NCI-H345 treated with DMSO at 0.1 percent for 48 hours (cell line): ENCODE data around the gene FHIT.
"Not testable (repeated sequence)": the region's sequence is repeated elsewhere in the genome, so short reads cannot be mapped to it uniquely, and the experiment has no call there.

ENCODE experiments used
- DNase-seq: peaks from one replicate; lab custom pipeline; 2025; ENCODE audit not compliant: unreplicated experiment; lab: John Stamatoyannopoulos, UW

Gene FHIT

DNA sequence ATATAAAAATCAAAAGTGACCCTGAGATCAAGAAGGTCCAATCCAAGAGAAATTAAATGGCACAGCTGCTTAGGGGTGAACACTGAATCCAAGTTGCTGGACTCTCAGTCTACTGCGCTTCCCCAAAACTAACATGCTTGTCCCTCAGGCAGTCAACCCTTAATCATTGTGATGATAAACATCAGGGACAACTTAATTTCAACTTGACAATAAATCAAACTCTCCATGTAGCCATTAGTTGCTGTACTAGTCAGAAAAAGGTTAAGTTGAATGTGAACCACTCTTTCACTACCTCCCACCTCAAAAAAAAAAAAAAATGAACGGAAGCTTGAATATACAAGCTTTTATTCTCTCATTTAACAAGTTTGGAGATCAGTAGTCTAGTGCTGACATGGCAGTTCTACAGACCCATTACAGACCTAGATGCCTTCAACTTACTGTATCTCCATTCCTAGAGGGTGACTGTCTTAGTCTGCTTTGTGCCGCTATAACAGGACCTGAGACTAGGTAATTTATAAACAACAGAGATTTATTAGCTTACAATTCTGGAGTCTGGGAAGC is 185.7 kb downstream of the FHIT start:
- DNase-seq, result no peak

DNA sequence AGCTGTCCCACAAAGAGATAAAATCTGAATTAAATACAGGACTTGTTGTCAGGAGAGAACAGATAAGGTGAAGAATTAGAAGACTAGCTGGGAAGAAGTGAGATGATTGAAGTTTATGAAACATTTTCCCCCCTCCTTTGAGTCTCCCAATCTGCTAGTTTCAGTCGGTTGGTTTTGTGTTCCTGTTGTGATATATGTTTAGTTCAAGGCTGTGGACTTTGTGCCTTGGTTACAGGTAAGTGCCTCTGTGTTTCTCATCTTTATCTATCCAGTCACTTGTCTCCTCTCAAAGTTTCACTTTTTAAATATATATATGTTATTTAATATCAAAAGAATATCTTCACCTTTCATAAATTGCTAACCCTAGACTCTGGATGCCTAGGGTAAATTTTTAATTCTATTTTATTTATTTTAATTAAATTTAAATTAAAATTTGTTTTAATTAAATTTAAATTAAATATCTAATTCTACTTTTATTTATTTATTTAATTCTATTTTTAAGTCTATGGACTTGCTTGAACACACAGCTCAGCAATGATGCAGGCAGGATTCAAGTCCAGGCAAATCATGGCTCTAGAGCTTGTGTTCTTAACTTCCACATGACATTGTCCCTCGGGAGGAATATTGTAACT is 190.0 kb downstream of the FHIT start:
- DNase-seq, result no peak

GRCh38 chr3:61060411-61060861 is 190.8 kb downstream of the FHIT start:
- DNase-seq, result no peak

- DNase-seq, result no peak
These were observed 192.4 kb downstream of the FHIT start for GRCh38 chr3:61058836-61059235.

DNA sequence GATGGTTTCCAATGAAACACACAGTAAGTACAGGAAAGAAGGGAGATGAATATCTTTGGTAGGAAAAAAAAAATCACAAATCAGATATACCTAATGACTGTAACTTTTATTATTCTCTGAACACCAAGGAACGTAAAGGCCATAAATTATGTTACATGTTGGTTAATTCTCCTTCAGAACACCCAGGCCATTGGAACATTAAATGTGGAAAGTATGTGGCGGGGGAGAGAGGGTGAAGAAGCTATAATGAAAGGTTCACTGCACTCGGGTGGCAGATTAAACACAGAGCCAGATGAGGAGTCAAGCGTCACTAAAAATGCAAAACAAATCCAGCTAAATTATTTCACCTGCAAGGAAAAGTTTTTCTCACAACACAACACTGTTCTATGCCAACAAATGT is 193.8 kb downstream of the FHIT start:
- no peak for DNase-seq

- DNase-seq, result no peak
These were observed 195.8 kb downstream of the FHIT start for GRCh38 chr3:61055447-61055846.

GRCh38 chr3:61053781-61054496 is 197.3 kb downstream of the FHIT start:
- no peak for DNase-seq

DNA sequence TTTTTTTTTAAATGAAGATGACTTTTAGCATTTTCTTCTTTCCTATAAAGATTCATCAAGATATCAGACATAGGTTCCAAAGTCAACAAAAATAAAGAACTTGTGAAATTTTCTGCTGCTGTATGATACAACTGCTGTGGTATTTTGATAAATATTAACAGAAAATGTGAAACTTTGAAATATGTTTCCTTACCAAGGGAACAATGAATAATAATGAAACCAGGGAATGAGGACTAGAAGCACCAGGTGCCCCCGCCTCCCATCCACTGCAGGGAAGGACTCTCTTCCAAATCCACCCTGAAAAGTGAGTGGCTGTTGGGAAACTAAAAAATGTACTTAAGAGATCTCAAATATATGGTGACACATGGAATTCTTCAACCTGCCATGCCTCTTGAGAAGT is 198.4 kb downstream of the FHIT start:
- DNase-seq, result no peak

DNA sequence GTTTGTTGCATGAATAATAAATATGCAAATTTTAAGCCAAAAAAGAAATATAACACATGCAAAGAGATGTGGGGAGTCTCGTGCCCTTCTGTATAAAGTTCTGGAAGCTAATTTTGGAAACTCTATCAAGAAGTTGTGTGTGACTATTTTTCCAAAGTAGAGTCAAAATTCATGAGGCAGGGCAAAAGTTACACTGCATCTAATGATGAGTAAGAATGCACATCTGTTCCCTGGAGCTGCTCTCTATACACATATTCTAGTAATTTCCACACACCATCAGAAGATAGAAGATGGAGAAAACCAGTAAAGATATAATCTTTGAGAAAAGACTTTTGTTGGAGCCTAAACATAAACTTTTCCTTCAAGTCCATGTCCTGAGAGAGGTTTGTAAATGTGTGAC is 199.6 kb downstream of the FHIT start:
- DNase-seq, result no peak

DNA sequence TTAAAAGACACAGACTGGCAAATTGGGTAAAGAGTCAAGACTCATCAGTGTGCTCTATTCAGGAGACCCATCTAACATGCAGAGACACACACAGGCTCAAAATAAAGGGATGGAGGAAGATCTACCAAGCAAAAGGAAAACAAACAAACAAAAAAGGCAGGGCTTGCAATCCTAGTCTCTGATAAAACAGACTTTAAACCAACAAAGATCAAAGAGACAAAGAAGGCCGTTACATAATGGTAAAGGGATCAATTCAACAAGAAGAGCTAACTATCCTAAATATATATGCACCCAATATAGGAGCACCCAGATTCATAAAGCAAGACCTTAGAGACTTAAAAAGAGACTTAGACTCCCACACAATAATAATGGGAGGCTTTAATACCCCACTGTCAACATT is 206.1 kb downstream of the FHIT start:
- DNase-seq, result not testable (repeated sequence)

GRCh38 chr3:61043156-61043555 is 208.1 kb downstream of the FHIT start:
- no peak for DNase-seq

GRCh38 chr3:61040618-61041017 is 210.6 kb downstream of the FHIT start:
- DNase-seq, result no peak

- no peak for DNase-seq
These were observed 215.7 kb downstream of the FHIT start for GRCh38 chr3:61035573-61035972.

- DNase-seq, result no peak
These were observed 218.3 kb downstream of the FHIT start for GRCh38 chr3:61032991-61033390.

DNA sequence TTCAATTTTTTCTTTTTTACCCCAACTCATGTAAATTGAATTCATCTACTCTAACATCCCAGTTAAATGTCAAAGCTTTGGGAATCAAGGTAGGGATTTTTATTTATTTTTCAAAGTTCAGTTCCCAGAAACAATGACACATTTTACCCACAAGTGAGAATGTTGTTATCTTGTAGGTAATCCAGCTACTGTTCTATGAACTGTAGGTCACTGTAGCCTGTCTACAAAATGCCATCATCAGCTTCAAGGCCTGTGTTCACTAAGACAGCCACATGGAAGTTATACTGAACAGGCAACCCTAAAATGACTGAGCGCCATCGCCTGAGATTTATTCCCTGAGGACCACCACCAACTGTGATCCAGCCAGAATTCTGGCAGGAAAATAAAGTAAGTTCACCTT is 219.7 kb downstream of the FHIT start:
- DNase-seq, result no peak

DNA sequence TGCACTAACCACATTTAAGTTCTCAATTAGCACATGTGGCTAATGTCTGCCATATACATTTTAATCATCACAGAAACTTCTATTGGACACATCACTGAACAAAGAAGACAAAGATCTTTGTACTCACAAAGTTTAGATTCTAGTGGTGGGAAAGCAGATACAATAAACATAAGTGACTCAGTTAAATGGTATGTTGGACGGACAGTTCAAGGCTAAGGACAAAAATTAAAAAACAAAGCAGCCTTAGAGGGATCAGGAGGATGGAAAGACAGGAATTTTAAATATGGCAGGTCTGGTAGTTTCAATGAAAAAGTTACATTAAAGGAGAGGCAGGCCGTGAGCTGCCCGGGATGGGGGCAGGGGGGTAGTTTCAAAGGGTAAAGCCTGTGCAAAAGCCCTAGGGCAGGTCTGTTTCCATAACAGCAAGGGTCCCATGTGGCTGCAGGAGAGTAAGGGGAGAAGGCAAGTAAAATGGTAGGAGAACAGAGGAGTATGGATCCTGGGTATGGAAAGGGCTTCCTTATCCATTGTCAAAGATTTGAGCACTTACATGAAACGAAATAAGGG is 220.7 kb downstream of the FHIT start:
- DNase-seq, result no peak

- no peak for DNase-seq
These were observed 222.1 kb downstream of the FHIT start for GRCh38 chr3:61029194-61029593.

- no peak for DNase-seq
These were observed 232.4 kb downstream of the FHIT start for GRCh38 chr3:61018807-61019206.

GRCh38 chr3:61017028-61017427 is 234.2 kb downstream of the FHIT start:
- not testable (repeated sequence) for DNase-seq

DNA sequence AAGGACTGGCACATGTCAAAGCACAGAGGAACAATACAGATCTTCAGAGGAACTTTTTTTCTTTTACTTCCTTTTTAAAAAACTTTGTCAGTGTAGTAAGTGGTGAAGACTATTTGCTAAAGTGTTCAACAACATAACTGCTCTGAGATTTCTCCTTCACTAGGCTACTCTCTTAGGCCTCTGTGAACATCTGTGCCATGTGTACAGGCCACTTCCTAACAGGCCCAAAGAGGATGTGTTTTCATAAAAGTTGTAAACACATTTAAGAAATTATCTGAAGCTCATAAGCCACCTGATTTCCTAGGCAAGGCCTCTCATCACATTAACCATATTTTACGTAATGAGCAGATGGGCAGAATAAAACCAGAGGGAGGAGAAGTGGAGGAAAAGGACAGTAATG is 235.4 kb downstream of the FHIT start:
- no peak for DNase-seq

- DNase-seq, result no peak
These were observed 235.8 kb downstream of the FHIT start for GRCh38 chr3:61015408-61015807.

GRCh38 chr3:61008998-61009380 is 242.3 kb downstream of the FHIT start:
- no peak for DNase-seq
